HuH-7 (cell line): Measurements from ENCODE around the gene XCR1.
"Not testable (repeated sequence)": the region's sequence is repeated elsewhere in the genome, so short reads cannot be mapped to it uniquely, and the experiment has no call there.

ENCODE experiments used
- DNase-seq: peaks from one replicate; pipeline ENCODE4 v3.0.0; 2011; ENCODE audit warnings: low spot score

Gene XCR1

DNA sequence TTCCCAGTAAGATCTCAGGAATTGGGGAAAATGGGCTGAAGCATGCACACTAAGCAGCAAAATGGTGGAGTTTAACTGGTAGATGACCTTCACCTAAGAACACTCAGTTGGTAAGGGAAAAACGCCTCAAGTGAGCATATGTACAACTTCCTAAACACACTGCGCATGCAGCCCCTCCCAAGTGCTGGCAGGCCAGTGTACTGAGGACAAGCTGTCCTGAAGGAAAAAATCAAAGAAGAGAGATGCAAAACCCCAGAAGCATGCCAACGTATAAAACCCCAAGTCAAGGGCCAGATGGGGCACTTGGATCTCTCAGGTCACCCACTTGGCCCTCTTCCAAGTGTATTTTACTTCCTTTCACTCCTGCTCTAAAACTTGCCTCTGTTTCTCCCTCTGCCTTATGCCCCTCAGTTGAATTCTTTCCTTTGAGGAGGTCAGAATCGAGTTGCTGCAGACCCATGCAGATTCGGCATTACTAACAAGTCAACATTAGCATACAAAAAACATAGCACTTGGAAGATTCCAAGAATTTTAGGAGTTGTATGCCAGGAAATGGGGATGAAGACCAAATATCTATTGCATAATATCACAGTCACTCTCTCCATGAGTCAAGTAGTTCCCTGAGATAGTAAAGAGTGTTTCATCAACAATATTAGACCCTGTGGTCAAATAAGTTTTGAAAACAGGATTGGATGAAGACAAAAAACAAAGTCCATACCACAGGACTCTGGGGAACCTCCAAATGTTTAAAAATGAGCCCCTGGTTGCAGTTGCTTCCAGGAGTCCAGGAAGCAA lies 20.8 kb downstream of the XCR1 start:
- DNase-seq = no peak

DNA sequence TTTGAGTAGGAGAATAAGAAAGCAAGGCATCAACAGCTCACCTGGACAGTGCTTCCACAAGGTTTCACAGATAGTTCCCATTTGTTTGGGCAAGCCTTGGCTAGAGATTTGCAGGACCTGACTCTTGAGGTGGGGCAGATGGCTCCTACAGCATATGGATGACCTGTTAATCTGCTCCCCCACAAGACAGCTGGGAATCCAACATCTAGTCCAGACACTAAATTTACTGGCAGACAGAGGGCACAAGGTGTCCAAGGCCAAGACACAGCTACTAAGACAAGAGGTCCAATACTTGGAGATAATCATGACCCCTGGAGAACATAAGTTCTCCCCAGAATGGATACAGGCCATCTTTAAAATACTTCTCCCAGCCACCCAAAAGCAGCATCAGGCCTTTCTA lies 23.6 kb downstream of the XCR1 start:
- DNase-seq = not testable (repeated sequence)

DNA sequence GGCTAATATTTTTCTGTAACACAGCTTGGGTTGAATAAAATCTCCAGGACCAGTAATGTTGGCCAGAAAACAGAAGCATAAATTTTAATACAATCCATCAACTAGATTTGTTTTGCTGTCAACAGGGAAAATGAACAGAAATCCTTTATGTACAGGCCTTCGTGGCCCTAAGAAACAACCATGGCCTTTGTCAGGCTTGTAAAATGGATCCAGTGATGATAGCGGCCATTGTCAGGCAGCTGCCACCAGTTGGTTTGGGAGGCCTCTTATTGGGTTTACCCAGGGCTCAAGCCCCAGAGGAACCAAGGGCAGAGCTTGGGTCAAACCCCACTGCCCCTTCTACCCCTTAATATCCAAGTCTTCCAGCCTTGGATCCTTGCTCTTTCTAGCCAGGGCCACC lies 26.1 kb downstream of the XCR1 start:
- no peak for DNase-seq

DNA sequence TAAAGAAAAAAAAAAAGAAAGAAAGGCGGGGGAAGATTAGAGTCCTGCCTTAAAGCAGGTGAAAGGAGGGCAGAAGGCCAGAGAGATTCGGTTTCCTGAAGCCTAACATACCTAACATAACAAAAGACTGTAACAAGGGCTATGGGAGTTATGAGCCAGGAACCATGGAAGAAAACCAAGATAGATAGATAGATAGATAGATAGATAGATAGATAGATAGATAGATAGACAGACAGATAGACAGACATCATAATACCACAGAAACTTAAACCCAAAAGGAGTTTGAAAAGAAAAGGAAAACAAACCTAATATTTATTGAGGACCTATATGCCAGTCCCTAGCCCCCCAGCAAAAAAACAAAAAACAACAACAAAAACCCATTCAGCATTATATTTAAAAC lies 29.3 kb downstream of the XCR1 start:
- DNase-seq = no peak

DNA sequence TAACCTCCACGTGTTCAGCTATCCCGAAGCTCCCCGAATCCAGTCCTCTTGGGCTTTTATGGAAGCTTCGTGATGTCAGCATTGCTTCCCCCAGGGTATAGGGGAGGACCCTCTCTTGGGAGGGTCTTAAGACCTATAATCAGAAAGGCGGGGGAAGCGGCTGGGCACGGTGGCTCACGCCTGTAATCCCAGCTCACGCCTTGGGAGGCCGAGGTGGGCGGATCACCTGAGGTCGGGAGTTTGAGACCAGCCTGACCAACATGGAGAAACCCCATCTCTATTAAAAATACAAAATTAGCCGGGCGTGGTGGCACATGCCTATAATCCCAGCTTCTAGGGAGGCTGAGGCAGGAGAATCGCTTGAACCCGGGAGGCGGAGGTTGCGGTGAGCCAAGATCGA lies 29.8 kb downstream of the XCR1 start:
- not testable (repeated sequence) for DNase-seq

DNA sequence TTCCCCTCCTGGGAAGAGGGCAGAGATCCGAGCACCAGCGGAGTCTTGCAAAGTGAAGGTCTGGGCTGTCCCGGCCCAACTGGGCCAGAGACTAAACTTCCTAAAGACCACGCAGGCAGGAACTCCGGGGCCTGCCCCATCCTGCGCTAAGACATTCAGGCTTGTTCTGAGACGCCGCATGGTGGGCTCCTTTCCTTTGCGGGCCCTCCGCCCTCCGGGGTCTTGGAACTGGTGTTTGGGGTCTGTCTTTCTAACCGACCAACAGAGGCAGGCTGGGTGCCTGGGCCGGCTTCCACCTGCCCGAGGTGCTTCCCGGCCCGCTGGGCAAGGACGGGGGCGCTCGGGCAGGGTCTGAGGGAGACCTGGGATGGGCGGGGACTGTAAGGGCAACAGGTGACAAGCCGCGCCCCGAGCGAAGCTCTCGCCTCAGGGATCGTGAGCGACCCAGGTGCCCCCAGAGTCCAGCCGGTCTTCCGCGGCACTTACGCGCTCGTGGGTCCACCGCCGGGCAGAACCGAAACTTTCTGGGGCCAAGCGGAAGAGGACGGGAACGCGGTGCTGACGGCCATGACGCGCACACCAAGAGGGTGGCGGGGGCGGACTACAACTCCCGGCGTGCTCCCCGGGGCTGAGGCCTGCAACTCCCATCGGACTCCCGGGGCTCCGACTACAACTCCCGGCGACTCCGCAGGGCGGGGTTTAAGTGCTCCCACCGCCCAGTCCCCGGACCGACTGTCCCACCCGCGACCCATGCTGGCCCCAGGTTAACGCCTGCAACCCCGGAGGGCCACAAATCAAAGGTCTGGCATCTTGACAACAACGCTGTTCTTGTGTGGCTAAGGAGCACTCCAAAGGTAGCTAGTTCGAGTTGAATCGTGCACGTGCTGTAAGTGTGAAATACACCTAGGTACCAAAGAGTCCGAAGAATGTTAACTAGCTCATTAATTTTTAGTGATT lies 31.8 kb downstream of the XCR1 start, which contains the start of gene FYCO1:
Gene FYCO1, minus strand, starts transcription at position 589 of the 957 bp plus-strand sequence. CDS start 10,914 bp downstream, outside the sequence.
- DNase-seq = peak; percentile 96

DNA sequence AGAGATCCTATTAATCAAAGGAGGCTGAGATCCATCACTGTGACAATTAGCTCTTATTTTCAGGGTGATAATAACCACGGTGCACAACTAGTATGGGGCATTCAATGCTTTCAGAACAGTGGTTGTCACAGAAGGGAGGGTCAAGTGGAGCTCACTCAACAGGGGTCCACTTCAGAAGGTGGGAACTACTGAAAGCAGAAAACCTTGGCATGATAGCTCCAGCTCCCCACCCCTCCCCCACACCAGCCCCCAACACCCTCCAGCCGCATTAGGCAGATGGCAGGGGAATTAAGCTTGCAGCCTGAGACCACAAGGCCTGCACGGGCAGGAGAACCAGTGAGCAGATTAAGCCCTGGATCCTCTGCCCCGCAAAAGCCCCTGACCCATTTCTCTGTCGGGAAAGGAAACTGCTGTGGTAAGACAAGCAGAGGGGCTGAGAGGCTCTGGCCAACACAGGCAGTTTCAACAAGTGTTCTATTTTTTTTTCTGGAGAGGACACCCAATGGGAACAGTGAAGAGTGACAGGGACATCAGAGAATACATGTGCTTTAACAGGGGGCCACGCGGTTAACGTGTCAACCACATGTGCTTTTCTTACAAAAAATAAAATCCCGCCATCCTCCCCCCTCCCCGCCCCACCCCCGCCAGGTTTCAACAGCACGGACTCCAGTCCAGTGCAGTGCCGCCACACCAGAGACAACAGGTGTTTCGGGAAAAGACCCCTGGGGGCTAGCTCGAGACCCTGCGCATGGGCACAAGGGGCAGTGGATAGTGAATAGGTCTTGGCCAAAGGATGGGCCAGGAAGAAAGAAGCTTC lies 32.7 kb downstream of the XCR1 start:
- peak; percentile 37 for DNase-seq

DNA sequence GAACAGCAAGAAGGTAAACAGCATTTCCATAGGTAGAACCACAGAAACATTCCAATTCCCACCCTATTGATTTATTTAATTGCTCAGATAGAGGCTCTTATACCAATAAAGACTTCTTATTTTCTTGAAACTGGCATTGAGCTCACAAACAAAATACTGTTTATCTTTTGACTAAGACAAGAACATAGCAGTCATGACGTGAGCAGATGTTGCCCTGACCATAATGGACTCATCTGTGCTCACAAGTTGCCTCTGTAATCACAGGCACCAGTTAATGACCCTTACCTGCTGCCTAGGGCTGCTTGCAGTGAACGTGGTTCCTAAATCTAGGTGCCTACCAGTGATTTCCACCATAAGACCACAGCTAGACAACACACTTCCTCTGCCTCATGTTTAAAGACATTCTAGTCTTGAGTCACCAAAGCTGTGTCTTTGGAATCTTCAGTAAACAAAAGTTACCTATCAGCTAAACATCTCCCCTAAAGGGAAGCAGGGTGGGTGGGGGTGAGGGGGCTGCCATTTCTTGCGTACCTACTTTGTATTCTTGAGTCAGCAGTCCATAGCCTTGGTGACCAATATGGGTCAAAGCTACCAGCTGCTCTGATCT lies 33.8 kb downstream of the XCR1 start:
- DNase-seq = no peak

DNA sequence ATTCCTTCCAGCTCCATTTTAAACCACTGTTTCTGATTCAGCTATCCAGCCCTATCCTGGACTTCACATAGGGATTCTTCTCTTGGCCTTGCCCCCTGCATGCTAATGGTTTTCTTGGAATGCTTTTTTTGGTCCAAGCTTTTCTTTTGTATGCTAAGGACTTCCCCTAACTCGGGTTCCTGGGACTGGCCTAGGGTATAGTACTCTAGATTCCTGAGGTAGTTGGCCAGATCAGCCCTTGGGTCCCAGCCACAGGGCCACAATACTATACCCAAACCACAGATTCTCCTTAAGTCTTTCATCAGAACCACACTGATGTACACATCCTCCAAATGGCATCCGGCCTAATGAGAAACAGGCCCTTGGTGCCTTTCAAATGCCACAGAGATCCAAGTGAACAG lies 34.5 kb downstream of the XCR1 start:
- DNase-seq = no peak

DNA sequence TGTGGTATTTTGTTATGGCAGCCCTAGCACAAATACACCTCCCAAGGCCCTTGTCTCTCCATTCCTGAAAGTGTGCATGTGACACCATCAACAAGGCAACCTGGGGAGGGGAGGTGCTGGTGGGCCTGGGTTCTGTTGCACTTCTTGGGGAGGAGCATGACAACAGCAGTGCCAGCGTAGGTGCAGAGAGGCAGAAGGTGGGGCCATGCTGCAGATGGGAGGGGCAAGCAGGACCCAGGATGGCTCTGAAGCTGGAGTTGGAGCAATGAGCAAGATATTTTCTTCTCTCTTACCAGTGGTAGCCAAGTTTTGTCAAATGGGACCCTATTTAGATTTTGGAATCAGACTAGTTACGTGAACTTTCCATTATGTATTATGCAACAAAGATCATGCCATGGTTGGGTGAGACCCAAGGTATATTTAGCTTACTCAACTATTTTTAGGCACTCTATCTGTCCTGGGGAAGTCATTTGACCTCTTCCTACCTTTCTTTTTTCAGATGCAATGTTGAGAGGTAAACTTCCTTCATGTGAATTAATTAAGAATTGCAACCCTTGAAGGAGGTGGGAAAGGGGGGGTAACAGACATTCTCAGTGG lies 35.1 kb downstream of the XCR1 start:
- DNase-seq = no peak

DNA sequence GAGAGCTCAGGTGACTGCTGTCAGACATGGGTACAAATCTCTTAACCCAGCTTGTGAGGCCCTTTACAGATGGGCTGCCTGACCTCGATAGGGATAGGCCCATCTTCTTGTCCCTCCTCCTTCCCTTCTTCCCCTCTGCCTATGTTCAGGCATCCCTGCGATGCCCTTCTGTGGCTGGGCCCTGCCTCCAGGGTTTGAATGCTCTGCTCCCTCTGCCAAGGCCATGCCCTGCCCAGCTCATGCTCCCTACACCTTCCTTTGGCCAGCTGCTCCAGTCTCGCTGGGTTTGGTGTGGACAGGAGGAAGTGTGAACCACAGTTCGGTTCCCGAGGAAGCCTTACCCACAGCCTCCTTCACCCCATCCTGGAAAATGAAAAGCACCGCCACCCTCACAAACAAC lies 35.9 kb downstream of the XCR1 start:
- no peak for DNase-seq

DNA sequence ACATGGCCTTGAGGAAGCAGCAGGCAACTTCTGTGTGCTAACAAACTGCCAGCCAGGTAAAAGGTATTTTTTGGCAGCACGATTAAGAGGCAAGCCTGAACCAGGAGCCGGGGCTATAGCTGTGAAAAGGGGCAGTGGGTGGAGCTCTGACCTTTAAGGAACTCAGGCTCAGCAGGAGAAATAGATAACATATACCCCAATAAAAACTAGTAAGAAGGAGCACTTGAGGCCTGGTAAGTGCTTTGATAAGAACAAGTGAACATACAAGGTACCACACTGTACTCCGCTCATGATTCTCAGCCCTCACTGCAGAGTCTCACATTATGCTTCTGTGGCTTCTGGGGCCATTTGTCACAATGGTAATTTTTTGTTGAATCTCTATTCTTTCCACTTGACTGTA lies 37.1 kb downstream of the XCR1 start:
- DNase-seq = no peak

DNA sequence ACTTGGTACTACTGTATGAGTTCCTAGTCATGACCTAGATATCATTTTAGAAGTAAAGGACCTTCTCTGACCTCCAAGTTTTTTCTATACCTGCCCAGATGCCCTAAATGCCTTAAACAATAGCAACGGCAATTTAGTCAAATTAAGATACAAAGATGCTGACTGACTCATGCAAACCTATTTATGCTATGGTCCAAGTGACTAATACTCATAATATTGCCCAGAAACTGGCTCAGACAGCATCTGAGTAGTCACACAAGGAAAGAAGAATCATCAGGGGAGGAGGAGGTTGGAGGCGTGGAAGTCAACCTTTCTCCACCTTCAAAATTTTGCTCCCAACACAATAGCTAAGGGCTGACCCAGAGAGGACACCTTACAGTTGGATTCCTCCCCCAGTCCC lies 38.5 kb downstream of the XCR1 start:
- no peak for DNase-seq

DNA sequence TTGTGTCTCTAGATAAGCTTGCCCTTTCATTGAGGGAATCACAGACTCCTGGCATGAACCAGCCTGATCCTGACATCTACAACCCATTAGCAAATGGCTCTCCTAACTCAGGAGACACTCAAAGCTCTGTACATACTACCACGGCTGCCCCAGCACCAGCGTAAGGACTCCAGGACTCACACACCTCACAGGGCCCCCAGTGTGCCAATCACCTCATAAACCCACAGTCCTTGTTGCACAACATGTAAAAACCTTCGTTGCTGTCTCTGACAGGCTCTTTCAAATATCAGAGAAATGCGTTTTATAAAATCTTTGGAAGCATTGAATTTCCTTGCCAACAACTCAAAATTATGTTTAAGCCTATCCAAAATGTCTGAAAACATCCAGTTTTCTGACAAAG lies 38.9 kb downstream of the XCR1 start:
- peak; percentile 47 for DNase-seq

DNA sequence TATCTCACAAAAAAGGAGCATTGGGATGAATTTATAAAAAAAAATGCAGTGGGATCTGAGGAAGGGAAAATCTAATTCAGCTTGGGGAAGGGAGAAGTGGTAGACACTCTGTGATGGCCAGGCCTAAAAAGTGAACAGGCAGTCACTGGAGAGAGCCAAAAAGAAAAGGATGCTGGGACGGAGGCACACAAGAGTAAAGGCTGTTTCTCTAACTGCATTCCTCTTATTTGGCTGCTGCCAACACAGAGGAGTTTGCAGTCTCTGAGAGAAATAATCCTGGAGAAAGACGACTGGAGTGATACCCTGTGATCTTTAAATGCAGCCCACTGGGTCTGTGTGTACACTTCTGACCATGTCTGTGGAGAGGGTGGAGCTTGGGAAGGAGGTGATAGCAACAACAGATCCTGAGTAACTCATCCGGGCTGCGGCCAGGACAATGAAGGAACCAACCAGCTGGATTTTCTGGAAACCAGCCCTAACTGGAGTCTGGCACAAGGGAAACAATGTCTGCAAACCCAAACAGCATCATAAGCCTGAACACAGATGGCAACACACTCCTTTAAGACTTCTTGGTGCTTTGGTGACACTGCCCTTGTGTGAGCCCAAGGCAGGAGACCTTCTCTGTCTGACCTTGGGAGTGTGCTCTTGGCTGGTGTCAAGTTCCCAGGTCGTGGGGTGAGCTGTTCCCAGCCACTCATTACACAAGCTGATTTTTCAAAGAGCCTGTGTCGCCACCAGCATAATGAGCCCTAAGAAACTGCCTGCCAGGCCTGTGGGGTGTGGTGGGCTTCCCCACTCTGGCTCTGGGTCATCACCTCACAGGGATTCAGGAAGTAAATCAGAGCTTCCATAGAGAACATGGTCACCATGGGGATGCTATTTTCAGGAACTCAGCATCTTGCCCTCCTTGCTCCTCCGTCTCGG lies 39.7 kb downstream of the XCR1 start:
- peak; percentile 30 for DNase-seq

DNA sequence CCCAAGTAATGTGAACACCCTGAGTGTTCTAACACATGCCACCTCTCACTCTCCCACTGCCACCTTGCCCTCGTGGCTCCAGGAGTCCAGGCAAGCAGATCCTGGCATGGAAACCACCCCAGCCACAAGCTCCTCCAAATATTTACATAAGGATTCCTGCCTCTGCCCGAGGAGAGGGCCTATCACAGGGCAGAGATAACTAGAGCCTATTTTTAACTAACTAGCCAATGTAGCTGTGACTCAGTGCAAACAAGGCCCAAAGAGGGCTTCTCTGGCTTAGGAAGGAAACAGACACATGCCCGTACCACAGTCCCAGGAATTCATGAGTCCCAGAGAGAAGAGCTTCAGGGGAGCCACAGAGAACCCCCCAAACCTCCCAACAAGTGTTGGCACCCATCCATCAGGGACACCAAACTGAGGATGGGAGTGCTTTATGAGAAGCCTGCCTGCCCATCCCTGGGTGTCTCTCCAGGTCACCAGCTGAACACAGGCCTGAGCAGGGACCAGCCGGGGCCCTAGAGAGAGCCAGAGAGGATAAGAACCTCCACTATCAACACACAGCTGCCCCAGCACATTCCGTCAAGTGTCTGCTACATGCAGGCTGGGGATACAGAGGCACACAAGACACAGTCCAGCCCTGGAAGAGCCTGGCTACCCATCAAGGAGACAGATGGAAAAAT lies 40.8 kb downstream of the XCR1 start:
- DNase-seq = peak; percentile 80

DNA sequence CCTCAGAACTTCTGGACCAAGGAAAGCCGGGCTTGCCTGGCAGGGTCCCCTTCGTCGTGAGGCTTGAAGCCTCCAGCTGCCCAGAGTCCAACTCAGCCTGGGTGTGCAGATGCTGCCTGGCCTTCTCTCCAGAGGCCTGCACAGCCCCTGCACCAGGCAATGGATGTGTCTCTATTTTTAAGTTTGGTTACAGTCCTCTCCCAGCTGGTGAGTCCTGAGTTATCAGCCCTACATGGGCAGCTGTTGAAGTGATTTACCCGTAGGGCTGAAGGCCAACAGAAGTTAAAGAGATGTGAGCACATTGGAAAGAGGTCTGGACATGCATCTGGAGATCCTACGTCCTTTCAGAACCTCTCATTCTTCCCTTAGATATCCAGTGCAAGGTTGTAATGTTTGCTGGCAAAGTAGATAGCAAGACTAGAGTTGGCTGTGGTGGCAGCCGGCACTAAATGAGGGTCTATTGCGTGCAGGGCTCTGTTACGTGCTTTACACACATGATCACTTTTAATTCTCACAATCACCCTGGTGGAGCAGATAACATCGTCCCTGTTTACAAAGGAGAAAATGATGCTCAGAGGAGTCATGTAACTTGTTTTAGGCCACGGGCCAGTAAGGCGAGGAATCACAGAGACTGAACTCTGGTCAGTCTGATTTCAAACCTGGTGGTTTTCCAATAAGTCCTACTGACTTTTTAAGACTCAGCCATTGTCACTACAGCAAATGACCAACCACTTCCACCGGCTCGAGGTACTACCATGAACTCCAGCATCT lies 41.6 kb downstream of the XCR1 start:
- DNase-seq = no peak
